SH-SY5Y (cell line): Measurements from ENCODE around the gene FREY1.

Experiments used
- GATA2 ChIP-seq: IDR thresholded peaks from 2 replicates; pipeline ENCODE4 v1.6.1; 2011; ENCODE audit warnings: mild to moderate bottlenecking, low read depth, low read length
- GATA3 ChIP-seq: IDR thresholded peaks from 2 replicates; pipeline ENCODE4 v1.6.1; 2011; ENCODE audit warnings: low read depth, mild to moderate bottlenecking, low read length, moderate library complexity

The FREY1 gene

DNA sequence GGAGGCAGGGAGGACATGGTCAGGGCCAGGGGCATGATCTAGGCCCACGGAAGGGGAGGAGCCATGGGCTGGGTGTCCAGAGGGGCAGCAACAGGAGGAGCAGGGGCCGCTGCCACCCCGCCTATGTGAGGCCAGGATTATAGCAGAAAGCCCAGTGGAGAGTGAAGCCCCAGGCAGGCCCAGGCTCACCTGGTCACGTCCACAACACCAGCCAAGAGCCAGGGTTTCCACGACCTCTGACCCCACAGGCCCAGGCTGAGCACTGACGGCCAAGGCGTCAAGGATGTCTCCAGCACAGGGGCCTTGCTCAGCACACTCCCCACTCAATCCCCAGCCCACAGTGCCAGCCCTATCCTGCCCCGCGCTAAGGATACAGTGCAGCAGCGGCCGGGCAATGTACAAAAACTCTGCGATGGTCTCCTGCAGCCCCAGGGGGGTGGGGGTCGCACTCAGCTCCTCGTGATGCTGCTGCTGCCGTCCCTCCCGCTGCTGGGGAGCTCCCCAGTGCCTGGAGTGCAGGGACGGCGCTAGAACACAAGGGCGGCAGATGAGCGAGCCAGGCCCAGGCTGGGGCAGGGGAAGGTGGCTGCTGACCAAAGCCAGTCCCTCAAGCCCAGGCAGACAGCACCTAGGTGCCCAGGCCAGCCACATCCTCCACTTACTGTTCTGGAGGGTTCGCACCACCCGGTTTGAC, 7.0 kb upstream of the FREY1 start:
- TF ChIP-seq GATA2 (no peak), GATA3 (no peak)

DNA sequence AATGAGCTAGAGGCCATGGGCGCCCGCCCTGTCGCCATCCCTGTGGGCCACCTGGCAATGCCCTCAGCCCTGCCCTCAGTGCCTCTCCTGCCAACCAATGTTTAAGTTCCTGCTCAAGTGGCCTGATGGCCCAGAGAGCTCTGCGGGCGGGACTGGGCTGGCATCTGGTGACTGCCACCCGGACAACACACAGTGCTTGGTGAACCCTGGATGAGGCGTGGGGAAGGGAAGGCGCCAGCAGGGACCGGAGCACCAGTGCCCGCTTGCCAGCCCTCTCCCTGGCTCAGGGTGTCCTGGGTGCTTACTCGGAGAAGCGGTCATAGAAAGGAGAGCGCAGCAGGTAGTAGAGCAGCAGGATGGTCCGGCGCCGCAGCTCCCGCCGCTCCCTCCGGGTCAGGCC, 6.4 kb upstream of the FREY1 start:
- TF ChIP-seq GATA2, result no peak
- TF ChIP-seq GATA3, result no peak

DNA sequence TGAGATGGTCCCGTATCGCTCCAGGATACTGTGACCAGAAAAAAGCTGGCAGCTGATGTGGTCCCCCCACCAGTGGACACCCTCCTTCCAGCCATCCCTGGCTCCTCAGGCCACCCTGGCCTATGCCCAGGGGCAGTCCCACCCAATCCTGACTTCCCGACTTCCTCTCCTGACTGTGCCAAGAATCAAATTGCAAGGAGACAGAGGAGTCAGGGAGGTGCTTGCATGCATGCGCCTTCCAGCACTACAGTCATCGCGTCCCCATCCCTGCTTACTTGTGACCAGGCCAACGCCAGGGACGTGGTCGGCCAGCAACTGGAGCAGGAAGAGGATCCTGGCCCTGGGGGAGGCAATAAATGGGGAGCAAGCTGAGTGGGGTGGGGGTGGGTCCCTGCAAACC, 3.6 kb upstream of the FREY1 start:
- no peak for TF ChIP-seq GATA2

DNA sequence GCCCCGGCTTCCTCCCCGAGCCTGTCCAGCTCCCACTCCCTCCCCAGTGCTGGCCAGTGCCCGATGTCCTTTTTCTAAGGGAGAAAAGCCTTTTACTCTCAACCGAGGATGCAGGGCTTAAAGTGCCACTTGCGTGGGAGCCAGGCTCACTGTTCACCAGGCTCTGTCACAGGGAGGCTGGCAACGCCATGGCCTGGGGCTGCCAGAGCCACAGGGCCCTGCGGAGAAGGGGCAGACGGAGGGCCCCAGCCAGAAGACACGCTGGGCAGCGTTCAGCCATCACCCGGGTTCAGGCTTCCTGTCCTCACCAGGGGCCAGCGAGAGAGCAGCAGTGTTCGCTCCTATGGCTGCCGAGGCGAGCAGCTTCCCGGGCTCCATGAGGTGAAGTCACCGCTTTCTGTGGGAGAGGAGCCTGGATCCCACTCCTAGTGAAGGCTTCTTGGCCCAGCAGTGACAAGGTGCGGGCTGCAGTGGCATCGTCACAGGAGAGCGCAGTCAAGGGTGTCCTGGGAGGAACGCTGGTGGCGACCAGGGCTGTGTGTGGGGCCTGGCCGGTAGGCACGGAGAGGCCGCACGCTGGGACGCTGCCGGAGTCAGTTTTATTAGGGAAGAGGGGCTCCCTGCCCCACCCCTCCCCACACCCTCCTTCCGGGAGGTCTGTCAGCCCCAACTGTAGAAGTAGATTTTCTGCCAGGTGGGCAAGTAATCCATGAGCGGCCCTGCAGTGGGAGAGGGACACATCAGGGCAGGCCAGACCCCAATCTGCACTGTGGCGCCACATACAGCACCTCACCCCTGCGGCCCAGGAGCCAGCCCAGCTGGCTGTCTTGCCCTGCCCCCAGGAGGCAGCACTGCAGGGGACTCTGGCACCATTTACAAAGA, 2.8 kb upstream of the FREY1 start:
- no peak for TF ChIP-seq GATA2

DNA sequence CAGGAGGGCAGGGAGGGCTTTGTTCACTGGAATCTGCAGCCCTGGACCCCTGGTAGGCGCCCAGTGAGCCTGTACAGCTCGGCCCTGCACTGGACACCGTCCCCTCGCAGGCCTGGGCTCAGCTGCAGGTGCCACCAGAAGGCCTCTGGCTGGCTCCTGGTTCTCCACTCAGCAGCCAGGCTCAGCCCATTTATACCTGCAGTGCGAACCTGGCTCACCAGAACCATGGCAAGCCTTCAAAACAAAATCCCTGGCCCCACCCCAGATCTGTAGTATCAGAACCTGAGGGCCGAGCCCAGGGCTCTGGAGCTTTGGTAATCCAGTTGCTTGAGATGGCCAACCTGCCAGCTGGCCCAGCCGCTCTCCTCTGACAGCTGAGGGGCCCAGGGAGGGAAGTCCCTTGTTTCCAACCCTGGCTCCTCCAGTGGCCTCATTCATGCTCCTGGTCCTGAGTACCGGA, 870 bp upstream of the FREY1 start:
- no peak for TF ChIP-seq GATA2
- no peak for TF ChIP-seq GATA3

DNA sequence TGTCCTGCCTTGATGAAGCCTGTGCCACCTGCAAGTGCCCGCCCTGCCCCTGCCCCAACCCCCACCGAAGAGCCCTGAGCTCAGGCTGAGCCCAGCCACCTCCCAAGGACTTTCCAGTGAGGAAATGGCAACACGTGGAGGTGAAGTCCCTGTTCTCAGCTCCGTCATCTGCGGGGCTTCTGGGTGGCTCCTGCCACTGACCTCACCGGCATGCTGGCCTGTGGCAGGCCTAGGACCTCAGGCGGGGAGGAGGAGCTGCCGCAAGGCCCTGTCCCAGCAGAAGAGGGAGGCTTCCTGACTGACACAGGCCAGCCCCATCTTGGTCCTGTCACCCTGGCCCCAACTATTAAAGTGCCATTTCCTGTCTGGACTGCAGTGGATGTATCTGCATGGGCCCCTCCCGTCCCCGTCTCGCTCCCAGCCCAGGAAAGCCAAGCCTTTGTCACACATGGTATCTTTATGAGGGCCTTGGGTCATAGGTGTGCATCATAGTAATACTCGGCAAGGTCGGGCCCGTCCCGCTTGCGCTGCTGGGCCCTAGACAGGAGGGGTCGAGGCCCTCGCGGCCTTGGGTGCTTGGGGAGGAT, 882 bp downstream of the FREY1 start:
- no peak for TF ChIP-seq GATA2
- TF ChIP-seq GATA3, result no peak

DNA sequence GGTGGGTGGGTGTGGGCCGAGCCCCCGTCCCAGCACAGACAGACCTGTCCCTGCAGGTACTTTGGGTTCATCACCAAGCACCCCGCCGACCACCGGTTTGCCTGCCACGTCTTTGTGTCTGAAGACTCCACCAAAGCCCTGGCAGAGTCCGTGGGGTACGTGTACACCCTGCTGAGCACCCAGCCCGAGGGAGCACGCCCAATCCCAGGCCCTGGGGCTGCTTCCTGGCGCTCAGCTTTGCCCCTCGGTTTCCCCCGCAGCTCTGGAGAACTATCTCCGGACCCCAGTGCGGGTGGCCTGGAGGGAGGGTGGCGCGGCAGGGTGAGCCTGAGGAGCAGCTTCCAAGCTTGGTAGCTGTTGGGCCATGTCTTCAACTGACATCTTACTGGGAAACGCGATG, 2.0 kb downstream of the FREY1 start:
- TF ChIP-seq GATA3 (no peak), GATA2 (no peak)

DNA sequence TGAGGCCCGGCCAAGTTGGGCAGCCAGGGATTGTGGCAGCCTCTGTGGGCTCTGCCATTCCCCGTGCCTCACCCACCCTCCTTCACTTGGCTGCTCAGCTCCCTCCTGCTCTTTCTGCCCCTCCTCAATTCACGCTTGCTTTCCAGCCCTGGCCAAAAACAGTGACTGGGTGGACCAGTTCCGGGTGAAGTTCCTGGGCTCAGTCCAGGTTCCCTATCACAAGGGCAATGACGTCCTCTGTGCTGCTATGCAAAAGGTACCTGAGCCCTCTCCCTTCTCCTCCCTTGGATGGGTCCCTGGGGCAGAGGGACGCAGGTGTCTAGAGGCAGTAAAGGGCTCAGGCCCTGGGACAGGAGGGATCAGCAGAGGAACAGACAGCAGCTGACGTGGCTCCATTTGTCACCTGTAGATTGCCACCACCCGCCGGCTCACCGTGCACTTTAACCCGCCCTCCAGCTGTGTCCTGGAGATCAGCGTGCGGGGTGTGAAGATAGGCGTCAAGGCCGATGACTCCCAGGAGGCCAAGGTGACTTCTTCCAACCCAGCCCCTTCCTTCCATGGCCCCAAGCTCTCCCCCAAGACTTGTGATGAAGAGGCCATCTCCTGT, 2.7 kb downstream of the FREY1 start:
- TF ChIP-seq GATA3 (no peak), GATA2 (no peak)

DNA sequence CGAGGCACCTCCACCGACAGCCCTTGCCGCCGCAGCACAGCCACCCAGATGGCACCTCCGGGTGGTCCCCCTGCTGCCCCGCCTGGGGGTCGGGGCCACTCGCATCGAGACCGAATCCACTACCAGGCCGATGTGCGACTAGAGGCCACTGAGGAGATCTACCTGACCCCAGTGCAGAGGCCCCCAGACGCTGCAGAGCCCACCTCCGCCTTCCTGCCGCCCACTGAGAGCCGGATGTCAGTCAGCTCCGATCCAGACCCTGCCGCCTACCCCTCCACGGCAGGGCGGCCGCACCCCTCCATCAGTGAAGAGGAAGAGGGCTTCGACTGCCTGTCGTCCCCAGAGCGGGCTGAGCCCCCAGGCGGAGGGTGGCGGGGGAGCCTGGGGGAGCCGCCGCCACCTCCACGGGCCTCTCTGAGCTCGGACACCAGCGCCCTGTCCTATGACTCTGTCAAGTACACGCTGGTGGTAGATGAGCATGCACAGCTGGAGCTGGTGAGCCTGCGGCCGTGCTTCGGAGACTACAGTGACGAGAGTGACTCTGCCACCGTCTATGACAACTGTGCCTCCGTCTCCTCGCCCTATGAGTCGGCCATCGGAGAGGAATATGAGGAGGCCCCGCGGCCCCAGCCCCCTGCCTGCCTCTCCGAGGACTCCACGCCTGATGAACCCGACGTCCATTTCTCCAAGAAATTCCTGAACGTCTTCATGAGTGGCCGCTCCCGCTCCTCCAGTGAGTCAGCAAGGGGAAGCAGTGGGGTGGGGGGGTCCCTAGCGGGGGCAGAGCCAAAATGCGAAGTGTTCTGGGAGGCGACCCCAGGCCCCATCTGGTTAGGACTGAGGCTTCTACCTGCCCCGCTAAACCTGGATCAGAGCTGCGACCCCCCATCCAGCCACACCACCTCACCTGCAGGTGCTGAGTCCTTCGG, 4.4 kb downstream of the FREY1 start:
- TF ChIP-seq GATA2, result no peak
- TF ChIP-seq GATA3, result no peak

DNA sequence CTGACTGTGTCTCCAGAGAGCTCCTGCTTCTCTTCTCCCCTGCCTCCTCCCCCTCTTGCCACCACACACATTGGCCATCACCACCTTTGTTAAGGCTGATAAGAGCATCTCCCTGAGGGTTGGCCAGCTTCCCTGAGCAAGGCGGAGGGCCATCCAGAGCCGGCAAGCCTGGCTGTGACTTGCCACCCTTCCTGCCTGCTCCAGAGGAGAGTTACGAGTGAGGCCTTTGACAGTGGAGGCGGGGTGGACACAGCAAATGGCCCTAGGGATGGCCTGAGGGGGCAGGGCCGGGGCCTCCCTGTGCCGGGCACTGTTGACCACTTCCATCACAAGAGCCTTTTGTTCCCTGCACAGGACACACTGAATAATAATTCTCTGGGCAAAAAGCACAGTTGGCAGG, 5.4 kb downstream of the FREY1 start:
- TF ChIP-seq GATA3 (no peak), GATA2 (no peak)

DNA sequence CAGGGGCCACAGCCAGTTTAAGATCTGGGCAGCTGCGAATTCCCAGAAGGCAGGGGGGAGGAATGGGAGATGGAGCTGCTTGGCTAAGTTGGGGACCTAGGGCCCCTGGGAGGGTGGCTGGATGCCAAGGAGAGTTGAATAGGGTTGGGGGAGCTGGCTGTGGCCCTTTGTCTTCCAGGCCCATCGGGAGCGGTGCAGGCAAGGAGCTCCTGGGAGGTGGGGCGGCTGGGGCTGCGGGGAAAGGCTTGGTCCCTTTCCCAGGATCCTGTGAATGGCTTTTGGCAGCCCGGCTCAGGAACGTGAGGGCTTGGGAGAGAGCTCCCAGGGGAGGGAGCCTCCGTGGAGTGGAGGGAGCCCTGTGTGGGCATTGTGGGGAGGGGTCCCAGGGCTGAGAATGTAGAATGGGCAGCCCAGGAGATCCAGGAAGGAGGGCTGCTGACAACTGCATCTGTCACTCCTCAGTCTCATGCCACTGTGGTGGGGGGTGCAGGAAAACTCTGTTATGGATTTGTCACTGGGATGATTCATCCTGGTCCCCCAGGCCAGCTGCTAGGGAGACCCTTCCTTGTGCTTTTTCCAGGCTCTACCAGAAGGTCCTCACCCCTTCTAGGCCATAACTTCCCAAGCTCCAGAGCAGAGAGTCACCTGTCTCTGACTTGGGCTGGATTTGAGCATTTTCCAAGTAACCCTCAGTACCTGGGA, 6.0 kb downstream of the FREY1 start:
- TF ChIP-seq GATA2 (no peak), GATA3 (no peak)

DNA sequence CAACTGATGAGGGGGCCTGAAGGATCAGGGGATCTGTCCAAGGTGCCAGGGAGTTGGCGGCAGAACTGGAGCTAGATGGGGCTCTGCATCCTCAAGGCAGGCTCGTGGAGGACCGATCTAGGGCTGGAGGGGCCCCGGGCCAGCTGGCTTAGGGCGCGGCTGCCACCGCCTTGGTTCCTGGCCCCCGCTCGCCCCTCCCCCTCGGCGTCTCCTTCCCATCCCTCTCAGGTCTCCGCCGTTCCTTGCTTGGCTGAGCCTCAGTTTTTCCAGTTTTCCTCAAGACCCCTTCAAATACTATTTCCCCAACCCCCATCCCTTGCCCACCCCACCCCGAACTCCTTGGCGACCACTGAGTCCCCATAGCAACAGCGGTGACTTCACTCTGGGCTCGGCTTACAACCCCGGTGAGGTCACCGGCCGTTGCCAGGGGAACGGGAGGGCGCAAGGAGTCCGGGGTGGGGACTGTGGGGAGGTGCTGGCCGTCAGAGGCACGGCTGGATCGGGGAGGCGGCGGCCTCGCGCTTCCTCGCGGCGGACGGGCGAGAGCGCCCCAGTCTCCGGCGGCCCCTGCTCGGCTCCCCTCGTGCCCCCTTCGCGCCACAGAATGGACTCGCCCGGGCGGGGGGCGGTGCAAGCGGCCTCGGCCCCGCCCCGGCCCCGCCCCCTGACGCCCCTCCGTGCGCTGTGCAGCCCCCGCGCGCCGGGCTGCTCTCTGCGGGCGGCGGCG, 7.5 kb downstream of the FREY1 start:
- TF ChIP-seq GATA3 (no peak), GATA2 (no peak)
